ENCODE results near the gene CDC20B.

GRCh38 chr5:55110217-55110616 is 62.8 kb downstream of the CDC20B start:
- no peak for TF ChIP-seq CTCF (IDR thresholded peaks at IDR 0.05; ENCODE audit: low read depth, low read length, missing input control)
- TF ChIP-seq RAD21 (IDR thresholded peaks at IDR 0.05), result no peak
- no peak for TF ChIP-seq ZBTB33 (IDR thresholded peaks at IDR 0.05)
- no peak for TF ChIP-seq HNF4A (conservative IDR thresholded peaks at IDR 0.05)
- no peak for TF ChIP-seq TAF1 (conservative IDR thresholded peaks at IDR 0.05)
- no peak for TF ChIP-seq YY1 (IDR thresholded peaks at IDR 0.05)
- TF ChIP-seq REST (IDR thresholded peaks at IDR 0.05), result no peak
- TF ChIP-seq RXRA (IDR thresholded peaks at IDR 0.05), result no peak
- no peak for TF ChIP-seq JUND (IDR thresholded peaks at IDR 0.05)
- TF ChIP-seq ATF3 (IDR thresholded peaks at IDR 0.05), result no peak
- TF ChIP-seq SP1 (IDR thresholded peaks at IDR 0.05), result no peak
- no peak for TF ChIP-seq MAX (IDR thresholded peaks at IDR 0.05)
- TF ChIP-seq EGR1 (IDR thresholded peaks at IDR 0.05; ENCODE audit: low read depth in 2 of 2), result no peak

Measured in liver (tissue), 3 donors.